Stimulated activated naive CD8-positive, alpha-beta T cell treated with anti-CD3 and anti-CD28 coated beads, Interleukin-15, Interleukin-2, amounts not matched to agents 100 U/mL and 50 U/mL, for 24 hours (primary cell): ENCODE measurements around the gene UBE3C.
A peak's percentile ranks its signal among the peaks of the same experiment; 100 is the strongest.
"Not testable (repeated sequence)": the region's sequence is repeated elsewhere in the genome, so short reads cannot be mapped to it uniquely, and the experiment has no call there.

ENCODE experiments used
- ATAC-seq: fragments of 150-1000 bp; cut with Tn5 transposase; one replicate; pipeline ENCODE4 v1.10.0; 2021
- DNase-seq: peaks from one replicate; pipeline ENCODE4 v3.0.0; 2021

UBE3C gene

GRCh38 chr7:157138424-157139110 lies at the start of gene UBE3C:
Gene UBE3C (plus strand): TSS chr7:157138926. CDS start chr7:157139273, 347 bp downstream.
- peak; percentile 91 for ATAC-seq
- peak; percentile 95 for DNase-seq

- DNase-seq (no peak), ATAC-seq (no peak)
Measured at GRCh38 chr7:157089100-157089610, 49.6 kb upstream of the UBE3C start.

- DNase-seq (no peak), ATAC-seq (no peak)
Measured at GRCh38 chr7:157090485-157091165, 48.1 kb upstream of the UBE3C start.

GRCh38 chr7:157096286-157097055 lies 42.3 kb upstream of the UBE3C start:
- no peak for ATAC-seq
- no peak for DNase-seq

GRCh38 chr7:157097056-157097329 lies 41.7 kb upstream of the UBE3C start:
- DNase-seq (no peak), ATAC-seq (no peak)

- no peak for ATAC-seq
- no peak for DNase-seq
Measured at GRCh38 chr7:157097569-157097968, 41.2 kb upstream of the UBE3C start.

GRCh38 chr7:157100005-157100404 lies 38.7 kb upstream of the UBE3C start:
- ATAC-seq, DNase-seq: not testable (repeated sequence)

- not testable (repeated sequence) for DNase-seq, ATAC-seq
Measured at GRCh38 chr7:157103641-157104040, 35.1 kb upstream of the UBE3C start.

- ATAC-seq: no peak
Measured at GRCh38 chr7:157111311-157111710, 27.4 kb upstream of the UBE3C start.

GRCh38 chr7:157112706-157113105 lies 26.0 kb upstream of the UBE3C start:
- no peak for DNase-seq
- no peak for ATAC-seq

More at GRCh38 chr7:157111311-157111710, 27.4 kb upstream of the UBE3C start:
- no peak for DNase-seq

GRCh38 chr7:157113607-157114006 lies 25.1 kb upstream of the UBE3C start:
- no peak for ATAC-seq
- no peak for DNase-seq

GRCh38 chr7:157116762-157117161 lies 22.0 kb upstream of the UBE3C start:
- ATAC-seq: no peak
- no peak for DNase-seq

GRCh38 chr7:157117796-157118195 lies 20.9 kb upstream of the UBE3C start:
- ATAC-seq (no peak), DNase-seq (no peak)

- no peak for DNase-seq
- no peak for ATAC-seq
Measured at GRCh38 chr7:157120181-157120580, 18.5 kb upstream of the UBE3C start.

- DNase-seq: no peak
Measured at GRCh38 chr7:157121184-157121715, 17.5 kb upstream of the UBE3C start.

GRCh38 chr7:157122800-157123495 lies 15.8 kb upstream of the UBE3C start:
- DNase-seq: no peak
- no peak for ATAC-seq

More at GRCh38 chr7:157121184-157121715, 17.5 kb upstream of the UBE3C start:
- ATAC-seq: no peak

GRCh38 chr7:157124690-157125089 lies 14.0 kb upstream of the UBE3C start:
- DNase-seq: no peak
- ATAC-seq: no peak

- DNase-seq (no peak), ATAC-seq (no peak)
Measured at GRCh38 chr7:157125376-157126223, 13.1 kb upstream of the UBE3C start.

- no peak for ATAC-seq
Measured at GRCh38 chr7:157126921-157127320, 11.8 kb upstream of the UBE3C start.

GRCh38 chr7:157129200-157129599 lies 9.5 kb upstream of the UBE3C start:
- DNase-seq (no peak), ATAC-seq (no peak)

More at GRCh38 chr7:157126921-157127320, 11.8 kb upstream of the UBE3C start:
- no peak for DNase-seq

GRCh38 chr7:157129907-157130460 lies 8.7 kb upstream of the UBE3C start:
- DNase-seq: no peak
- ATAC-seq: no peak
